HG03469 (cell line): Measurements from ENCODE around the gene SELPLG.
"Not testable (repeated sequence)": the region's sequence is repeated elsewhere in the genome, so short reads cannot be mapped to it uniquely, and the experiment has no call there.

ENCODE experiments used
- ATAC-seq: cut with Tn5 transposase; IDR thresholded peaks from one replicate; pipeline ENCODE4 v1.9.1; 2021; ENCODE audit warnings: mild to moderate bottlenecking, moderate library complexity, moderate number of reproducible peaks; ENCODE audit not compliant: unreplicated experiment

Gene SELPLG

GRCh38 chr12:108633534-108634248 lies at the start of gene SELPLG:
SELPLG (minus strand) TSS chr12:108633894; CDS start chr12:108624307, 9,587 bp downstream.
- peak; percentile 29 for ATAC-seq

GRCh38 chr12:108681317-108681716 lies 47.6 kb upstream of the SELPLG start:
- no peak for ATAC-seq

GRCh38 chr12:108679106-108679681 lies 45.5 kb upstream of the SELPLG start:
- ATAC-seq = no peak

- no peak for ATAC-seq
Measured at GRCh38 chr12:108678104-108678730, 44.5 kb upstream of the SELPLG start.

GRCh38 chr12:108677381-108677780 lies 43.7 kb upstream of the SELPLG start:
- ATAC-seq = no peak

- no peak for ATAC-seq
Measured at GRCh38 chr12:108676707-108677106, 43.0 kb upstream of the SELPLG start.

GRCh38 chr12:108675792-108676191 lies 42.1 kb upstream of the SELPLG start:
- no peak for ATAC-seq

GRCh38 chr12:108672054-108672453 lies 38.4 kb upstream of the SELPLG start:
- no peak for ATAC-seq

GRCh38 chr12:108671110-108671509 lies 37.4 kb upstream of the SELPLG start:
- ATAC-seq = no peak

GRCh38 chr12:108670066-108670631 lies 36.5 kb upstream of the SELPLG start:
- no peak for ATAC-seq

- no peak for ATAC-seq
Measured at GRCh38 chr12:108668542-108668941, 34.8 kb upstream of the SELPLG start.

GRCh38 chr12:108668063-108668462 lies 34.4 kb upstream of the SELPLG start:
- no peak for ATAC-seq

GRCh38 chr12:108667349-108667748 lies 33.7 kb upstream of the SELPLG start:
- no peak for ATAC-seq

GRCh38 chr12:108666401-108666881 lies 32.7 kb upstream of the SELPLG start:
- no peak for ATAC-seq

- no peak for ATAC-seq
Measured at GRCh38 chr12:108665608-108666202, 32.0 kb upstream of the SELPLG start.

GRCh38 chr12:108664338-108665258 lies 30.9 kb upstream of the SELPLG start:
- peak; percentile 49 for ATAC-seq

- ATAC-seq = no peak
Measured at GRCh38 chr12:108663324-108664015, 29.8 kb upstream of the SELPLG start.

- ATAC-seq = not testable (repeated sequence)
Measured at GRCh38 chr12:108658115-108658514, 24.4 kb upstream of the SELPLG start.

- ATAC-seq = no peak
Measured at GRCh38 chr12:108657130-108657745, 23.5 kb upstream of the SELPLG start.
